Calu3 (cell line): ENCODE measurements around the gene C18orf54. TPM values are rescaled to one million over a fixed set of nuclear protein-coding genes. Genes with fewer than 3 reads are reported as not detected.

Experiments
- BruUV-seq: library from RNA; stranded (reverse); fragments of 400-500 nt; replicated peaks from 2 replicates; lab custom pipeline; 2021; lab: Mats Ljungman, UMichigan
- CTCF ChIA-PET: fragments of 300-600 bp; sonication (Branson Sonifier 250); formaldehyde crosslinking; loops from one replicate; lab custom pipeline; 2022; ENCODE audit warnings: antibody characterized with exemption; lab: Charles Lee
- DNase-seq: peaks from one replicate; pipeline ENCODE4 v3.0.0; 2022
- H3K27ac Mint-ChIP-seq: one replicate; pipeline ENCODE4 v1.8.0; 2022; ENCODE audit warnings: mixed read lengths; ENCODE audit not compliant: unreplicated experiment
- H3K27me3 Mint-ChIP-seq: one replicate; pipeline ENCODE4 v1.8.0; 2022; ENCODE audit warnings: mixed read lengths; ENCODE audit not compliant: unreplicated experiment
- H3K36me3 Mint-ChIP-seq: one replicate; pipeline ENCODE4 v1.8.0; 2022; ENCODE audit warnings: mild to moderate bottlenecking, moderate library complexity, mixed read lengths; ENCODE audit not compliant: insufficient read depth, unreplicated experiment
- H3K4me1 Mint-ChIP-seq: one replicate; pipeline ENCODE4 v1.8.0; 2022; ENCODE audit warnings: mild to moderate bottlenecking, low read depth, mixed read lengths; ENCODE audit not compliant: unreplicated experiment
- H3K4me3 Mint-ChIP-seq: one replicate; pipeline ENCODE4 v1.8.0; 2022; ENCODE audit warnings: mild to moderate bottlenecking, low read depth, moderate library complexity, mixed read lengths; ENCODE audit not compliant: unreplicated experiment
- H3K9me3 Mint-ChIP-seq: one replicate; pipeline ENCODE4 v1.8.0; 2022; ENCODE audit warnings: low read depth, mixed read lengths; ENCODE audit not compliant: unreplicated experiment
- intact Hi-C: fragments of 100-400 bp; cut with micrococcal nuclease; formaldehyde crosslinking; loops from one replicate; pipeline ENCODE4 v1.10.0; 2022; ENCODE audit not compliant: unreplicated experiment
- total RNA-seq: library from RNA; stranded (reverse); gene quantifications from 2 replicates; pipeline ENCODE4 v1.2.3, GENCODE V29; 2022
- TF ChIP-seq, protein P1 (sequence below): fragments of 200-600 bp; IDR thresholded peaks from one replicate; pipeline ENCODE4 v1.8.0; 2022; ENCODE audit warnings: antibody characterized with exemption; ENCODE audit not compliant: unreplicated experiment

C18orf54 gene
- total RNA-seq, 1 experiment from 2014 or later: 9.3 TPM

DNA sequence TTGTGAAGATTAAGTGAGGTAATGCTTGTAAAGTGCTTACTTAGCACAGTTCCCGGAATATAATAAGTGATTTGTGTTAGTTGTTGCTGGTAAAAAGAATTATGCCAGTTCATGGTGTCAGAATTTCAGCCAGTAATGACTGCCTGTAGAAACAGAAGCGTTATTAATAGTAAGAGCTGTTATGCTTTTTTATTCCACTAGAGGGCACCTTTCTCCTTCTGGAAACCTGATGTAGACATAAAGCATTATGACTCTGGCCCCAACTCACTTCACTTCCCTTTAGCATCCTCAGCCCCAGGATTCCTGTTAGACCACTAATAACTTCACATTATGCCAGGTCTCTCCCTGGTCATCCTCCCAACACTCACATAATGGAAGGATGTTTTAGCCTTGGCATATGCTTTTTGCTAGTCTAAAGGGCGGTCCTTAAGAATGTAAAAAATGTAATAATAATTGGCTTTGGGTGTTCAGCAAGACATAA lies 34.9 kb downstream of the C18orf54 start:
- H3K4me3 Mint-ChIP-seq: no peak overlapping the region
- intact Hi-C loops: loop anchor here (5.0 kb wide), 2 partner anchors 255 to 280 kb away; no protein-coding TSS in a partner anchor
- CTCF ChIA-PET: interaction anchor here (0.5 to 2.3 kb wide), 3 partner anchors 35 to 294 kb away, joined by 3 to 6 read pairs (median 6); partner anchors contain the start of genes C18orf54 and STARD6

DNA sequence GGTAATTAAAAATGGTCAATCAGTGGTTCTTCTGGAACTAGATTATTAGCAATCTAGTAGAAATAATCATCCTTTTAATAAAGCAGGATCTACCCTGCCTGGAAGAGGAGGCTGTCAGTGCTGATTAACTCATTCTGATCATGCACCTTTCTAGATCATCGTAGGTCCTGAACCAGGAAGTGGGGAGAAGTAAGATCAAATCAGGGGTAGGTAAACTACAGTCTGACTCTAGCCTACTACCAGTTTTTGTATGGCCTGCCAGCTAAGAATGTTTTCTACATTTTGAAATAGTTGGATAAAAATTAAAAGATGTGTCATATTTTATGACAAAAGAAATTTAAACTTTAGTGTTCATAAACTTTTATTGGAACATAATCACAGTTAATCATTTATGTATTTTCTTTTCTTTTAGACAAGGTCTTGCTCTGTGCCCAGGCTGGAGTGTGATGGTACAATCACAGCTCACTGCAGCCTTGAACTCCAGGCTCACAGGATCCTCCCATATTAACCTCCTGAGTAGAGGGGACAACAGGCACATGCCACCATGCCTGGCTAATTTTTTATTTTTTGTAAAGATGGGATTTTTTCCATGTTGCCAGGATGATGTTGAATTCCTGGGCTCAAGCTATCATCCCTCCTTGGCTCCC lies 36.1 kb downstream of the C18orf54 start:
- Mint-ChIP-seq H3K4me1 (peaks cover 16% of the 10 kb centered on the region), H3K9me3 (no peaks in the 10 kb centered on the region), H3K27ac (no peak overlapping the region), H3K36me3 (peaks cover 1% of the 10 kb centered on the region), H3K4me3 (no peak overlapping the region), H3K27me3 (no peaks in the 10 kb centered on the region)
- CTCF ChIA-PET: interaction anchor here (2.3 kb wide), 1 partner anchor 36 kb away, joined by 6 read pairs; the partner anchor contains the start of genes C18orf54 and STARD6
- TF ChIP-seq, protein P1, sequence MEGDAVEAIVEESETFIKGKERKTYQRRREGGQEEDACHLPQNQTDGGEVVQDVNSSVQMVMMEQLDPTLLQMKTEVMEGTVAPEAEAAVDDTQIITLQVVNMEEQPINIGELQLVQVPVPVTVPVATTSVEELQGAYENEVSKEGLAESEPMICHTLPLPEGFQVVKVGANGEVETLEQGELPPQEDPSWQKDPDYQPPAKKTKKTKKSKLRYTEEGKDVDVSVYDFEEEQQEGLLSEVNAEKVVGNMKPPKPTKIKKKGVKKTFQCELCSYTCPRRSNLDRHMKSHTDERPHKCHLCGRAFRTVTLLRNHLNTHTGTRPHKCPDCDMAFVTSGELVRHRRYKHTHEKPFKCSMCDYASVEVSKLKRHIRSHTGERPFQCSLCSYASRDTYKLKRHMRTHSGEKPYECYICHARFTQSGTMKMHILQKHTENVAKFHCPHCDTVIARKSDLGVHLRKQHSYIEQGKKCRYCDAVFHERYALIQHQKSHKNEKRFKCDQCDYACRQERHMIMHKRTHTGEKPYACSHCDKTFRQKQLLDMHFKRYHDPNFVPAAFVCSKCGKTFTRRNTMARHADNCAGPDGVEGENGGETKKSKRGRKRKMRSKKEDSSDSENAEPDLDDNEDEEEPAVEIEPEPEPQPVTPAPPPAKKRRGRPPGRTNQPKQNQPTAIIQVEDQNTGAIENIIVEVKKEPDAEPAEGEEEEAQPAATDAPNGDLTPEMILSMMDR: no peak
- intact Hi-C loops: loop anchor here (5.0 kb wide), 2 partner anchors 254 to 279 kb away; no protein-coding TSS in a partner anchor
- DNase-seq: no peak
- no TSS peak for BruUV-seq

More for the DNA sequence above, 34.9 kb downstream of the C18orf54 start:
- TF ChIP-seq, protein P1: peak; percentile 43
- Mint-ChIP-seq H3K4me1 (peaks cover 26% of the 10 kb centered on the region), H3K27me3 (no peaks in the 10 kb centered on the region), H3K27ac (no peak overlapping the region), H3K9me3 (no peaks in the 10 kb centered on the region), H3K36me3 (peaks cover 6% of the 10 kb centered on the region)
- no TSS peak for BruUV-seq
- DNase-seq: peak; percentile 8

DNA sequence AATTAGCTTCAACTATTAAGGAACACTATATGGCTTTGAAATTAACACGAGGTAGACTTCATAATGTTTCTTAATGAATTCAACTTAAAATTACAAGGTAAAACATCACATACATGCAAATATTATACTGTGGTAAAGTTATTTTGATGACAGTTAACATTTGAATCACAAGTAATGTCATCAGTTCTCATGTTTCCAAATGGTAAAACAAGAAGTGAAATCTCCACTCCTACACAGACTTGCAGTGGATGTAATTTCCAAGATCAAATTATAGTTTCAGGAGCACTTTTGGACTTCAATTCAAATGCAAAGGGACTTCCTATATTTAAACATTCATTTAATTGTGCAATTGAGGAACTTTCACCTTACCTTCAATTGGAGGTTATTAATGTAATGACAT lies 39.1 kb downstream of the C18orf54 start:
- no peak for DNase-seq
- BruUV-seq: no TSS peak
- H3K36me3 Mint-ChIP-seq: no peaks in the 10 kb centered on the region
- intact Hi-C loops: no loop called here
- no peaks in the 10 kb centered on the region for H3K27me3 Mint-ChIP-seq
- CTCF ChIA-PET: no interaction called here
- no peaks in the 10 kb centered on the region for H3K4me1 Mint-ChIP-seq
- TF ChIP-seq, protein P1: no peak
- no peak overlapping the region for H3K27ac Mint-ChIP-seq
- no peak overlapping the region for H3K4me3 Mint-ChIP-seq
- H3K9me3 Mint-ChIP-seq: no peaks in the 10 kb centered on the region

DNA sequence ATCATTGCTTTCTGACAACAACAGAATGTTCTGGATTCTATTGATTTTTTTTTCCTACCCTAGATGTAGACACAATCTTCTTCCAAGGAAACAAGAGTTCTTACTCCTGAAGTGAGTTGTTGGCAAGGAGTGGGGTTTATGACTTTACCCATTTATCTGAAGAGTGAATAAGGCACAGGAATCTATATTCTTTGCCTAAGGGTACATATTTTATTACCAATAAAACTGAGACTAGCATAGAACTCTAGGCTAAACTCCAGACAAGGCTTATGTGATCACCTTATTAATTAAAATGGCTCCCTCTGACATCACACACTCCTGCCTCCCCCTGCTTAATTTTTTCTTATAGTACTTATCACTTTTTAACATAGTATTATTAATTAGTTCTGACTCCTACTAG lies 47.6 kb downstream of the C18orf54 start:
- no peak overlapping the region for H3K4me3 Mint-ChIP-seq
- no peaks in the 10 kb centered on the region for H3K9me3 Mint-ChIP-seq
- H3K36me3 Mint-ChIP-seq: no peaks in the 10 kb centered on the region
- H3K27ac Mint-ChIP-seq: no peak overlapping the region
- peaks cover 13% of the 10 kb centered on the region for H3K27me3 Mint-ChIP-seq
- no peaks in the 10 kb centered on the region for H3K4me1 Mint-ChIP-seq
- intact Hi-C loops: no loop called here
- BruUV-seq: no TSS peak
- DNase-seq: no peak
- CTCF ChIA-PET: no interaction called here
- TF ChIP-seq, protein P1: no peak
